ENCODE results near the gene NLRP9. TPM values are rescaled to one million over a fixed set of nuclear protein-coding genes. Genes with fewer than 3 reads are reported as not detected.
A peak's percentile ranks its signal among the peaks of the same experiment; 100 is the strongest.

Gene NLRP9
- total RNA-seq, 1 donor: not detected

GRCh38 chr19:55673889-55674288, 64.3 kb downstream of the NLRP9 start:
- TF ChIP-seq CTCF (IDR thresholded peaks at IDR 0.05; ENCODE audit: extremely low read depth, low read depth, low read length): no peak
- Histone ChIP-seq H3K9me3 (ENCODE audit: low read depth, low read length) (no peaks in the 10 kb centered on the region), H3K27ac (ENCODE audit: low read depth, low read length) (no peak overlapping the region), H3K27me3 (ENCODE audit: insufficient read depth, low read length) (no peaks in the 10 kb centered on the region), H3K36me3 (ENCODE audit: insufficient read depth, low read length) (peaks cover 42% of the 10 kb centered on the region), H3K4me2 (ENCODE audit: insufficient read depth, low read length) (no peak overlapping the region), H3K79me2 (ENCODE audit: insufficient read depth, low read length) (peaks cover 89% of the 10 kb centered on the region), H3K4me1 (ENCODE audit: insufficient read depth, low read length) (peaks cover 32% of the 10 kb centered on the region), H4K20me1 (ENCODE audit: insufficient read depth, low read length) (peaks cover 77% of the 10 kb centered on the region), H2AFZ (ENCODE audit: low read length) (no peak overlapping the region), H3K4me3 (ENCODE audit: insufficient read depth, low read length) (no peak overlapping the region)
- no peak for DNase-seq (ENCODE audit: insufficient read length, low spot score, missing footprints)

GRCh38 chr19:55673465-55673864, 64.7 kb downstream of the NLRP9 start:
- no peak overlapping the region for H3K4me2 ChIP-seq (ENCODE audit: insufficient read depth, low read length)
- no peak for TF ChIP-seq CTCF (IDR thresholded peaks at IDR 0.05; ENCODE audit: extremely low read depth, low read depth, low read length)
- H3K27ac ChIP-seq (ENCODE audit: low read depth, low read length): no peak overlapping the region
- H3K27me3 ChIP-seq (ENCODE audit: insufficient read depth, low read length): no peaks in the 10 kb centered on the region
- peaks cover 32% of the 10 kb centered on the region for H3K4me1 ChIP-seq (ENCODE audit: insufficient read depth, low read length)
- H4K20me1 ChIP-seq (ENCODE audit: insufficient read depth, low read length): peaks cover 77% of the 10 kb centered on the region
- no peak overlapping the region for H2AFZ ChIP-seq (ENCODE audit: low read length)
- peaks cover 41% of the 10 kb centered on the region for H3K36me3 ChIP-seq (ENCODE audit: insufficient read depth, low read length)
- no peaks in the 10 kb centered on the region for H3K9me3 ChIP-seq (ENCODE audit: low read depth, low read length)
- H3K4me3 ChIP-seq (ENCODE audit: insufficient read depth, low read length): no peak overlapping the region
- H3K79me2 ChIP-seq (ENCODE audit: insufficient read depth, low read length): peaks cover 89% of the 10 kb centered on the region
- DNase-seq (ENCODE audit: insufficient read length, low spot score, missing footprints): no peak

- no peak overlapping the region for H3K27ac ChIP-seq (ENCODE audit: low read depth, low read length)
- H3K4me3 ChIP-seq (ENCODE audit: insufficient read depth, low read length): no peak overlapping the region
- H3K4me2 ChIP-seq (ENCODE audit: insufficient read depth, low read length): peak overlapping the region; percentile 3
- H2AFZ ChIP-seq (ENCODE audit: low read length): no peak overlapping the region
- peak; percentile 95 for DNase-seq (ENCODE audit: insufficient read length, low spot score, missing footprints)
- no peaks in the 10 kb centered on the region for H3K9me3 ChIP-seq (ENCODE audit: low read depth, low read length)
- no peak for TF ChIP-seq CTCF (IDR thresholded peaks at IDR 0.05; ENCODE audit: extremely low read depth, low read depth, low read length)
- peaks cover 31% of the 10 kb centered on the region for H3K4me1 ChIP-seq (ENCODE audit: insufficient read depth, low read length)
- H4K20me1 ChIP-seq (ENCODE audit: insufficient read depth, low read length): peaks cover 75% of the 10 kb centered on the region
- H3K79me2 ChIP-seq (ENCODE audit: insufficient read depth, low read length): peaks cover 87% of the 10 kb centered on the region
- H3K36me3 ChIP-seq (ENCODE audit: insufficient read depth, low read length): peaks cover 35% of the 10 kb centered on the region
- no peaks in the 10 kb centered on the region for H3K27me3 ChIP-seq (ENCODE audit: insufficient read depth, low read length)
Measured at GRCh38 chr19:55672418-55672817, 65.8 kb downstream of the NLRP9 start.

GRCh38 chr19:55671054-55671378, 67.2 kb downstream of the NLRP9 start:
- Histone ChIP-seq H3K36me3 (ENCODE audit: insufficient read depth, low read length) (peaks cover 39% of the 10 kb centered on the region), H3K4me1 (ENCODE audit: insufficient read depth, low read length) (peaks cover 17% of the 10 kb centered on the region), H3K79me2 (ENCODE audit: insufficient read depth, low read length) (peaks cover 87% of the 10 kb centered on the region), H3K4me3 (ENCODE audit: insufficient read depth, low read length) (no peak overlapping the region), H3K27ac (ENCODE audit: low read depth, low read length) (no peak overlapping the region), H2AFZ (ENCODE audit: low read length) (no peak overlapping the region), H3K9me3 (ENCODE audit: low read depth, low read length) (no peaks in the 10 kb centered on the region), H3K27me3 (ENCODE audit: insufficient read depth, low read length) (no peaks in the 10 kb centered on the region), H4K20me1 (ENCODE audit: insufficient read depth, low read length) (peaks cover 75% of the 10 kb centered on the region), H3K4me2 (ENCODE audit: insufficient read depth, low read length) (no peak overlapping the region)
- no peak for DNase-seq (ENCODE audit: insufficient read length, low spot score, missing footprints)
- no peak for TF ChIP-seq CTCF (IDR thresholded peaks at IDR 0.05; ENCODE audit: extremely low read depth, low read depth, low read length)

All from osteoblast (primary cell).